SK-N-MC (cell line): Measurements from ENCODE around the gene NEK1.

Source experiments
- EZH2 ChIP-seq: fragments of 200-600 bp; sonication (generic); IDR thresholded peaks from one replicate; pipeline ENCODE4 v1.6.1; 2017; ENCODE audit warnings: antibody characterized with exemption
- FOXP2 ChIP-seq: optimal IDR thresholded peaks from 2 replicates; pipeline ENCODE3; 2011; ENCODE audit warnings: mild to moderate bottlenecking, moderate library complexity; ENCODE audit not compliant: insufficient read depth; ENCODE audit errors: extremely low read length, control extremely low read depth
- POLR2AphosphoS5 ChIP-seq: IDR thresholded peaks from 2 replicates; pipeline ENCODE4 v1.6.1; 2012; ENCODE audit warnings: mild to moderate bottlenecking, low read depth, low read length, borderline replicate concordance

GRCh38 chr4:169634975-169635374 lies 22.6 kb upstream of the NEK1 start:
- no peak for TF ChIP-seq EZH2
- no peak for TF ChIP-seq POLR2AphosphoS5
- TF ChIP-seq FOXP2, result no peak
